Testis (tissue), 2 donors: ENCODE data around the gene ZNF222.

Source experiments
- POLR2A ChIP-seq: fragments of 450-650 bp; IDR thresholded peaks from one replicate; pipeline ENCODE4 v1.6.1; 2017; ENCODE audit warnings: antibody characterized with exemption, mild to moderate bottlenecking, moderate library complexity
- TF ChIP-seq, protein P1 (sequence below), 3 experiments: fragments of 450-650 bp in 2 of 3; fragments of 200-600 bp in 1 of 3; sonication (generic) in 1 of 3; IDR thresholded peaks; one replicate each; pipeline ENCODE4 v1.5.1; 2016 to 2019; ENCODE audit warnings: antibody characterized with exemption in 3 of 3, mild to moderate bottlenecking in 2 of 3, moderate library complexity in 1 of 3

DNA sequence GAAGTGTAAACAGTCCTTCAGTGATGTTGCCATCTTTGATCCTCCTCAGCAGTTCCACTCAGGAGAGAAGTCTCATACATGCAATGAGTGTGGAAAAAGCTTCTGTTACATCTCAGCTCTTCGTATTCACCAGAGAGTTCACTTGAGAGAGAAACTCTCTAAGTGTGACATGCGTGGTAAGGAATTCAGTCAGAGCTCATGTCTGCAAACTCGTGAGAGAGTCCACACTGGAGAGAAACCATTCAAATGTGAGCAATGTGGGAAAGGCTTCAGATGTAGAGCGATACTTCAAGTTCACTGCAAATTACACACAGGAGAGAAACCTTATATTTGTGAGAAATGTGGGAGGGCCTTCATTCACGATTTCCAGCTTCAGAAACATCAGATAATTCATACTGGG is 14.7 kb upstream of the ZNF222 start:
- TF ChIP-seq, protein P1, sequence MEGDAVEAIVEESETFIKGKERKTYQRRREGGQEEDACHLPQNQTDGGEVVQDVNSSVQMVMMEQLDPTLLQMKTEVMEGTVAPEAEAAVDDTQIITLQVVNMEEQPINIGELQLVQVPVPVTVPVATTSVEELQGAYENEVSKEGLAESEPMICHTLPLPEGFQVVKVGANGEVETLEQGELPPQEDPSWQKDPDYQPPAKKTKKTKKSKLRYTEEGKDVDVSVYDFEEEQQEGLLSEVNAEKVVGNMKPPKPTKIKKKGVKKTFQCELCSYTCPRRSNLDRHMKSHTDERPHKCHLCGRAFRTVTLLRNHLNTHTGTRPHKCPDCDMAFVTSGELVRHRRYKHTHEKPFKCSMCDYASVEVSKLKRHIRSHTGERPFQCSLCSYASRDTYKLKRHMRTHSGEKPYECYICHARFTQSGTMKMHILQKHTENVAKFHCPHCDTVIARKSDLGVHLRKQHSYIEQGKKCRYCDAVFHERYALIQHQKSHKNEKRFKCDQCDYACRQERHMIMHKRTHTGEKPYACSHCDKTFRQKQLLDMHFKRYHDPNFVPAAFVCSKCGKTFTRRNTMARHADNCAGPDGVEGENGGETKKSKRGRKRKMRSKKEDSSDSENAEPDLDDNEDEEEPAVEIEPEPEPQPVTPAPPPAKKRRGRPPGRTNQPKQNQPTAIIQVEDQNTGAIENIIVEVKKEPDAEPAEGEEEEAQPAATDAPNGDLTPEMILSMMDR (IDR thresholded peaks at IDR 0.05), result no peak
- TF ChIP-seq POLR2A, result no peak
